ENCODE results near the gene ARPC2.

ARPC2 gene

DNA sequence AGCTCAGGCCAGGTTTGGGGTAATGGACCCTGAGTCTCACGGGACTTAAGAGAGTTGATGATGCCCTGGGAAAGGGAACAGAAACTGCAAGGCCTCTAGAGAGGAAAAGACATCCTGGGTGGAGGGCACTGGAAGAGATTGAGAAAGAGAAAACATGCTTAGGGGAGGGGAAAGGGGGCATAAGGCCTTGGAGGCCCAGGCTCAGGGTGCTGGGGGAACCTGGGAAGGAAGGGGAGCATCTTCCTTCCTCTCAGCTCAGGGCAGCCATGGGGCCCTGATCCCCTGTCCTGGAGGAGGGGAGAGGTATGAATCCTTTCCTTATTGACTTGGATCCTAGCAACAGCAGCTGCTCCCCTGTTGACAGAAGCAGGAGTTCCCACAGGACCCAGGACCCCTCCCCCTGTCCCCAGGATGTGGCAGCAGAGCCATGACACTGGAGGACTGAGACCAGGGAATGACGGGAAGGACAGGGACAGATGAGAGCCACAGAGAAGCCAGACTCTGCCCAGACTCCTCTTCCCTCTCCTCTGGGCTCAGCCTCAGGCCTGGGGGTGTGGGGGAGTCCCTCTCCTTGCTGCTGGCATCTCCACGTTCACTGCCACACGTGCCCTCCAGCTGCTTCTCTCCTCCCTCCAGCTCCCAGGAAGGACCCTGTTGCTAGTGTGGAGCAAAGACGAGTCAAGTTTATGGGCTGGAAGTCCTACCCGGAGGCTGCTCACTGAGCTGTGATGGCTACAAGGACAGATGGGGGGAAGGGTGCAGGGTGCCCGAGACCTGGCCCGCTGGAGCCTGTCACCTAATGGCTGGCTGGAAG is 44.6 kb downstream of the ARPC2 start:
- DNase-seq (ENCODE audit: low read depth in 1 of 2, low spot score in 1 of 2), result no peak
- TF ChIP-seq JUND (IDR thresholded peaks at IDR 0.05; ENCODE audit: low read depth), result no peak
- in situ Hi-C loops (cut with HindIII; ENCODE audit: low pct_unique_long_range_greater_than_20kb, low sequenced_read_pairs), result no loop called here

DNA sequence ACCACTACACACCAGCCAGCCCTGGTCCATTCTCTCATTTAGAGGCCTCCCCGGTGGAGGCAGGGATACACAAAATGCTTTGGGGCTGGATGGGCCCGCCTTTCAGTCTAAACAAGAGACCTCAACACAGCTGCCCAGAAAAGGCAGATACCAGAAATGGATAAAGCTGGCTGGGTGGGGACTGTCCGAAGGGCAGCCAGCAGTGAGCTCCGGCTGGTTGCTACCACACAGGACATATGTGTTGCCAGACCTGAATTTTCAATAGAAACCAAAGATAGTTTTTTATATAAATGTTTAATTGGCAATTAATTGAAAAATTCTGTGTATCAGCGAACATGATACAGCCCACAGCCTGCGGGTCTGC is 45.2 kb downstream of the ARPC2 start:
- in situ Hi-C loops (cut with HindIII; ENCODE audit: low pct_unique_long_range_greater_than_20kb, low sequenced_read_pairs), result no loop called here
- DNase-seq (ENCODE audit: low read depth in 1 of 2, low spot score in 1 of 2), result no peak
- TF ChIP-seq JUND (IDR thresholded peaks at IDR 0.05; ENCODE audit: low read depth), result no peak

DNA sequence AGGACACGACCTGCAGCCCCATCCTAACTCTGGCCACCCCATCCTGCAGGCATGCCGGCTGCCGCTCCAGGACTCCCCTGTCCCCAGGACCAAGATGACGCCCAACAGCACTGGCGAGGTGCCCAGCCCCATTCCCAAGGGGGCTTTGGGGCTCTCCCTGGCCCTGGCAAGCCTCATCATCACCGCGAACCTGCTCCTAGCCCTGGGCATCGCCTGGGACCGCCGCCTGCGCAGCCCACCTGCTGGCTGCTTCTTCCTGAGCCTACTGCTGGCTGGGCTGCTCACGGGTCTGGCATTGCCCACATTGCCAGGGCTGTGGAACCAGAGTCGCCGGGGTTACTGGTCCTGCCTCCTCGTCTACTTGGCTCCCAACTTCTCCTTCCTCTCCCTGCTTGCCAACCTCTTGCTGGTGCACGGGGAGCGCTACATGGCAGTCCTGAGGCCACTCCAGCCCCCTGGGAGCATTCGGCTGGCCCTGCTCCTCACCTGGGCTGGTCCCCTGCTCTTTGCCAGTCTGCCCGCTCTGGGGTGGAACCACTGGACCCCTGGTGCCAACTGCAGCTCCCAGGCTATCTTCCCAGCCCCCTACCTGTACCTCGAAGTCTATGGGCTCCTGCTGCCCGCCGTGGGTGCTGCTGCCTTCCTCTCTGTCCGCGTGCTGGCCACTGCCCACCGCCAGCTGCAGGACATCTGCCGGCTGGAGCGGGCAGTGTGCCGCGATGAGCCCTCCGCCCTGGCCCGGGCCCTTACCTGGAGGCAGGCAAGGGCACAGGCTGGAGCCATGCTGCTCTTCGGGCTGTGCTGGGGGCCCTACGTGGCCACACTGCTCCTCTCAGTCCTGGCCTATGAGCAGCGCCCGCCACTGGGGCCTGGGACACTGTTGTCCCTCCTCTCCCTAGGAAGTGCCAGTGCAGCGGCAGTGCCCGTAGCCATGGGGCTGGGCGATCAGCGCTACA is 45.9 kb downstream of the ARPC2 start:
- in situ Hi-C loops (cut with HindIII; ENCODE audit: low pct_unique_long_range_greater_than_20kb, low sequenced_read_pairs), result no loop called here
- TF ChIP-seq JUND (IDR thresholded peaks at IDR 0.05; ENCODE audit: low read depth), result no peak

GRCh38 chr2:218263817-218264641 is 47.0 kb downstream of the ARPC2 start:
- TF ChIP-seq JUND (IDR thresholded peaks at IDR 0.05; ENCODE audit: low read depth), result no peak
- in situ Hi-C loops (cut with HindIII; ENCODE audit: low pct_unique_long_range_greater_than_20kb, low sequenced_read_pairs), result no loop called here
- no peak for DNase-seq (ENCODE audit: low read depth in 1 of 2, low spot score in 1 of 2)

More for the DNA sequence above, 45.9 kb downstream of the ARPC2 start:
- no peak for DNase-seq (ENCODE audit: low read depth in 1 of 2, low spot score in 1 of 2)

DNA sequence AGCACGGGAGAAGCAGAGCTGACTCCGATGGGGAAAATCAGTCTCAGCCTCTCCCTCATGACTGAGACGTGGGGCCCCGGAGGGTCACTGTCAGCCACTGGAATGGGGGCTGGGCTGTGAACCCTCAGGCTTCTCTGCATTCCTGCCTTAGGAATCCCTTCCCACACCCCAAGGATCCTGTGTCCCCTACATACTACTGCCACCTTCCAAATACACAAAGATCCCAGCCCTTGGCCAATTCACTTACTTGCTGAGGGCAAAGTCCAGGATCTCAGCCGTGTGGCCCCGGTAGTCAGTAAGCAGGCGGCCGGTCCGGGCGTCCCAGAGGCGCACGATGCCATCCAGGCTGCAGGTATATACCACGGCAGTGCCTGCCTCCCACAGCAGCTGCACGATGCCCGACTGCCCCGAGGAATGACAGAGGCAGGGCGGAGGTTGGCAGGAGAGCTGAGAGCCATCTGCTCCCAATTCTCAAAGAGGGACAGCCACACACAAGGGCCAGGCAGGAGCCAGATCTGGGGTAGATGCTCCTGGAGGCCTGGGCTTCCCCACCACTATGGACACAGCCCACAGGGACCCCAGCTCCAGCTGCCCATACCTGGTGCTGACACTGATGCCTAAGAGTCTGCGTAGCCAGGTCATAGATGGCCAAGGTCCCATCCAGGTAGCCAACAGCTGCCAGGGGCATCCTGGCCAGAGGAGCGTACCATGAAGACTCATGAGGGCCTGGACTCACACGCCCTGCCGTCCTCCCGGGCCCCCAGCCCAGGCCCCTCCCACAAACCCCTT is 48.0 kb downstream of the ARPC2 start:
- in situ Hi-C loops (cut with HindIII; ENCODE audit: low pct_unique_long_range_greater_than_20kb, low sequenced_read_pairs), result no loop called here
- TF ChIP-seq JUND (IDR thresholded peaks at IDR 0.05; ENCODE audit: low read depth), result no peak

GRCh38 chr2:218265626-218266025 is 48.6 kb downstream of the ARPC2 start:
- in situ Hi-C loops (cut with HindIII; ENCODE audit: low pct_unique_long_range_greater_than_20kb, low sequenced_read_pairs), result no loop called here
- no peak for DNase-seq (ENCODE audit: low read depth in 1 of 2, low spot score in 1 of 2)
- TF ChIP-seq JUND (IDR thresholded peaks at IDR 0.05; ENCODE audit: low read depth), result no peak

More for the DNA sequence above, 48.0 kb downstream of the ARPC2 start:
- no peak for DNase-seq (ENCODE audit: low read depth in 1 of 2, low spot score in 1 of 2)

DNA sequence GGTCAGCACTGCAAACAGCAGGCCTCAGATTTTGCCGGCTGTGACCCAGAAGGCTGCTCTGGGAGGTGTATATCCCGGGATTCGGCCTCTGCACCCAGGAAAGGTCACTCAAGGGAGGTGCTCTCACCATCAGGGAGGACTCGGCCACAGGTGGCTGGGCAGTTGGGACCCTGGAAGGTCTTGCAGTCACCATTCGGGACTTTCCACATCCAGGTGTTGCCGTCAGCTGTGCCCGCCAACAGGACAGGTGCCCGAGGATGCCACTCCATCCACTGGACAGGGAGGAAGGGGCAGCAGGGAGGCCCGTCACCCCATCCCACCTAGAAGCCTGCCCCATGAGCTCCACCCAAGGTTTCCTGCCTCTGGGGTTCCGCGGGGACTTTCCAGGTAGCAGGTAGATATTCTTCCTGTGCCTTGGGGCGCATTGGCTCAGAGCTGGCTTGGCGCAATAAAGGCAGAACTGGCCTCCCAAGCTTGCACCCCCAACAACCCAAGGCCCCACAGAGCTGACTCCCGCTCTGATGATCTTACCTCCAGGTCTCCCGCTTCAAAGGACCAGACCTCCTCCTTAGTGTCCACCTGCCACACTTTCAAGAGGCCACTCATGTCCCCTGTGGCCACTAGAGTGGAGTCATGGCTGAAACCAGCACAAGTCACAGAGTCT is 49.5 kb downstream of the ARPC2 start:
- DNase-seq (ENCODE audit: low read depth in 1 of 2, low spot score in 1 of 2), result no peak
- no peak for TF ChIP-seq JUND (IDR thresholded peaks at IDR 0.05; ENCODE audit: low read depth)
- in situ Hi-C loops (cut with HindIII; ENCODE audit: low pct_unique_long_range_greater_than_20kb, low sequenced_read_pairs), result no loop called here

DNA sequence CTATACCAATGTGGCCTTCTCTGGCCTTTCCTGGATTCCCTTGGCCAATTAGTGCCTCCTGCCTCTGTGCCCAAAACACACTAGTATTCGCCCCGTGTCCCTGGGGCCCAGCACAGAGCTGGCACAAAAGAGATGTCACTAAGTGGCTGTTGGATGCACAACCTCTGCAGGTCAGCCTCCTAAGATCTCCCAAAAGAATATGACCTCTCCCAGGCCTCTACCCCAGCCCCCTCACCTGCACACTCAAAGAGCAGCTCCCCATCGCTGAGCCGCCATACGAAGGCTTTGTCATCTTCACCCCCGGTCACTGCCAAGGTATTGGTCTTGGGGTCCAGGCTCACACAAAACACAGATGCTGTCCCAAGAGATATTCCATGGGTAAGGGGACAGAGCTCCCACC is 50.3 kb downstream of the ARPC2 start:
- no peak for TF ChIP-seq JUND (IDR thresholded peaks at IDR 0.05; ENCODE audit: low read depth)
- no peak for DNase-seq (ENCODE audit: low read depth in 1 of 2, low spot score in 1 of 2)
- in situ Hi-C loops (cut with HindIII; ENCODE audit: low pct_unique_long_range_greater_than_20kb, low sequenced_read_pairs), result no loop called here

DNA sequence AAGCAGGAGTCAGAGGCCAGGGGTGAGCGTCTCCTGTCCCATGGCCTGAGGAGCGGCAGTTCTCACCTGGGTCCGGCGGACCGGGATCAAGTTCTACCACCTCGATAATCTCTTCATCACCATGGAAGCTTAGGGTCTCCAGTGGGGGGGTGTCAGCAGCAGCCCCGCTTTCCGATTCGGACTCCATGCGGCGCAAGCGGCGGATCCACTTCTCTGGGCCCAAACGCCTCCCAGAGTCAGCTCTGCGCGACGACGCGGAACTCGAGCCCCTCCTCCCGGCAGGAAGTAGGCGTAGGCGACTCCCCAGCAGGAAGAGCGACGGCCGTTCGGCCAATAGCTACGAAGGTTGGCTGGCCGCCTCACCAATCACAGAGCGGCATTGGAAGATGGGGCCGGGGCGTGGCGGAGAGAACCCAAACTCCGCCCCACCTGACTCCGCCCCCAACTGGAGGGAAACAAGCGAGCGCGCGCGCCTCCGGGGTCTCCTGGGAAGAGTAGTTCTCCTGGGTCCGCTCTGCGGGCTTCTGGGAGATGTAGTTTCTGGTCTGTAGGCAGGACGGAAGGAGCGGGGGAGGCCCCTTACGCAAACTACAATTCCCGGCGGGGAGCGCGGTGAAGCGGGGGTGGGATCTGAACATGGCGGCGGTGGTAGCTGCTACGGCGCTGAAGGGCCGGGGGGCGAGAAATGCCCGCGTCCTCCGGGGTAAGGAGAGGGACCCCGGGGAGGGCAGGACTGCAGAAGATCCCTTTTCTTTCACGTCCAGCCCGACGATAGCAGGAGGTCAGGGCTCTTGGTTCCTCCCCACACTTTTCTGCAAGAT is 53.1 kb downstream of the ARPC2 start, which contains the start of the genes AAMP and PNKD:
Gene AAMP (minus strand): TSS at position 238 of the 821 bp plus-strand sequence. CDS start 51 bp downstream, at position 187.
Gene PNKD (plus strand): TSS at position 620 of the 821 bp plus-strand sequence. CDS start 17 bp downstream, at position 637.
- in situ Hi-C loops (cut with HindIII; ENCODE audit: low pct_unique_long_range_greater_than_20kb, low sequenced_read_pairs), result no loop called here
- peak; percentile 91 to 99 for DNase-seq (ENCODE audit: low read depth in 1 of 2, low spot score in 1 of 2)
- TF ChIP-seq JUND (IDR thresholded peaks at IDR 0.05; ENCODE audit: low read depth), result no peak

DNA sequence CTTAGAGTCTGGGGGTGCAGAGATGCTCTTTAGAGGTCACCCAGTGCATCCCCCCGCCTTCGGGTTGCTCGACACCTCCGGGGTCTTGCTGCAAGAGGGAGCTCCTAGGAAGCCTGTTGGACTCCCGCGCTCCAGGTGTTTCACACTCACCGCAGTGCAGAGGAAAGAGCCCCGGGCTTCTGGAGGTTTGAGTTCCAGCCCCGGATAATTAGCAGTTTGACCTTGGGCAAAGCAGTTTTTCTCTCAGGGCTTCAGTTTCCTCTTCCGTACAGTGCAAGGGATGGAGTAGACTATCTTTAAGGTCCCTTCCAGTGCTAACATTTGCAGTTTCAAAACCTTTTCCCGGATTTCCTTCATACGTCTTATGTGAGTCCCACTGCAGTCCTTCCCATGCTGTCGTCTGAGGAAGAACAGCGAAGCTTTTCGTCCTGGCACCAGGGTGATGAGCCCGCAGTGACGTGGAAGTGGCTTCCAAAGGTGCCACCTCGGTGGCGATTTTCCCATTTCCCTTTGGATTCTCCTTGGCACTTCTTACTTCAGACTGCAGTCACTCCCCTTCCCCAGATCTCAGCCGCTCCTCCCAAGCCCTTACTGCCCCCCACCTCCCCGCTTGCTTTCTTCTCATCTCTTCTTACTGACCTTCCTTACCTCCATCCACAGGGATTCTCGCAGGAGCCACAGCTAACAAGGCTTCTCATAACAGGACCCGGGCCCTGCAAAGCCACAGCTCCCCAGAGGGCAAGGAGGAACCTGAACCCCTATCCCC is 53.9 kb downstream of the ARPC2 start:
- in situ Hi-C loops (cut with HindIII; ENCODE audit: low pct_unique_long_range_greater_than_20kb, low sequenced_read_pairs), result no loop called here
- no peak for TF ChIP-seq JUND (IDR thresholded peaks at IDR 0.05; ENCODE audit: low read depth)
- DNase-seq (ENCODE audit: low read depth in 1 of 2, low spot score in 1 of 2), result no peak

Measured in T47D (cell line).